Effector memory CD8-positive, alpha-beta T cell (primary cell): Measurements from ENCODE around the gene VWA3A.
"Not testable (repeated sequence)": the region's sequence is repeated elsewhere in the genome, so short reads cannot be mapped to it uniquely, and the experiment has no call there.

ENCODE experiments used
- ATAC-seq: fragments of 150-1000 bp; cut with Tn5 transposase; replicated peaks from 2 replicates; pipeline ENCODE4 v1.10.0; 2021; ENCODE audit warnings: mild to moderate bottlenecking, moderate library complexity
- DNase-seq, 3 experiments: peaks; one replicate each; pipeline ENCODE4 v3.0.0; 2021
- H3K27ac Mint-ChIP-seq, 2 donors: one replicate each; pipeline ENCODE4 v1.8.0; 2022; ENCODE audit warnings: mild to moderate bottlenecking in 2 of 2, mixed read lengths in 2 of 2, moderate library complexity in 2 of 2
- H3K27me3 Mint-ChIP-seq, 2 donors: one replicate each; pipeline ENCODE4 v1.8.0; 2022; ENCODE audit warnings: mixed read lengths in 2 of 2
- H3K36me3 Mint-ChIP-seq: one replicate; pipeline ENCODE4 v1.8.0; 2022; ENCODE audit warnings: mild to moderate bottlenecking, moderate library complexity, mixed read lengths; ENCODE audit not compliant: insufficient read depth
- H3K4me1 Mint-ChIP-seq, 2 donors: one replicate each; pipeline ENCODE4 v1.8.0; 2022; ENCODE audit warnings: low read depth in 2 of 2, mixed read lengths in 2 of 2
- H3K4me3 Mint-ChIP-seq, 2 donors: one replicate each; pipeline ENCODE4 v1.8.0; 2022; ENCODE audit warnings: mild to moderate bottlenecking in 2 of 2, mixed read lengths in 2 of 2, moderate library complexity in 2 of 2
- H3K9me3 Mint-ChIP-seq, 2 donors: one replicate each; pipeline ENCODE4 v1.8.0; 2022; ENCODE audit warnings: mixed read lengths in 2 of 2

The VWA3A gene

DNA sequence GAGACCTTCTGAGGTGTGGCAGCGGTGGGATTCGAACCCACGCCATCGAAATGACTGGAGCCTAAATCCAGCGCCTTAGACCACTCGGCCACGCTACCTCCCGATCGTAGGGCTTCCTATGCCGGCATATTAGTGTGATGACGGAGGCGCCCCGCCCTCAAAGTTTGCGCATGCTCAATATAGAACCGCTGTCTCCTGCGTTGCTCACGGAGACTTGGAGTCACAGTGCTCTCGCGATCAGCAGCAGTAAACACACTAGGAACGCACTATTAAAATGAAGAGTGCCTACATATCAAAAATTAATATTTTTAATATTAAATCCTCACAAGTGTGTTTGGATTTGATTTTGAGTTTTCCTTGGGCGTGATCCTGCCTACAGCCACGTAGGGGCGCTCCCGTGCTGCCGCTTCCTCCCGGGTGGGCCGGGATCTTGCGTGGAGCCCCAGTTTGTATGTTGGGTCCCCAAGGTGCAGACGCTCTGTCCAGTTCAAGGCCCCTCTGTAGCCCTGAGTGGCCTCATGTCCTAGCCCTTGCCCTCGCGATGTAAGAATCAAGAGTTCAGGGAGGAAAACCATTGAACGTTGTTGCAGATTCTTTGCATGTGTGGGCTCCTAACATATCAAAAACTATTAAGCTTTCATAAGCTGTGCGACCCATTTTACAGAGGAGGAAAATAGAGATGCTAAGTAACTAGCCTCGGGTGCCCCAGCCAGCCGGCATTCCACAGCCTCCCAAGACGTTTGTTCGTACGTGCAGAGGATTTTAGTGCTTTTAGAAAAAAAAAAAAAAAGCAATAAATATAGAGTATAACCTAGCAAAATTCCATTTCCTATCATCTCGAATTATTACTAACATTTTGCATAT lies 103.6 kb downstream of the VWA3A start:
- peaks cover 31 to 35% of the 10 kb centered on the region in 2 donors for H3K4me1 Mint-ChIP-seq
- H3K27ac Mint-ChIP-seq, result peak overlapping the region; percentile 100
- H3K9me3 Mint-ChIP-seq, result peaks cover 3 to 11% of the 10 kb centered on the region in 2 donors
- H3K36me3 Mint-ChIP-seq, result peaks cover 56% of the 10 kb centered on the region
- DNase-seq (peak; percentile 91 to 97 (median 93)), ATAC-seq (peak; percentile 9)
- no peaks in the 10 kb centered on the region for H3K27me3 Mint-ChIP-seq
- peak overlapping the region; percentile 87 for H3K4me3 Mint-ChIP-seq

DNA sequence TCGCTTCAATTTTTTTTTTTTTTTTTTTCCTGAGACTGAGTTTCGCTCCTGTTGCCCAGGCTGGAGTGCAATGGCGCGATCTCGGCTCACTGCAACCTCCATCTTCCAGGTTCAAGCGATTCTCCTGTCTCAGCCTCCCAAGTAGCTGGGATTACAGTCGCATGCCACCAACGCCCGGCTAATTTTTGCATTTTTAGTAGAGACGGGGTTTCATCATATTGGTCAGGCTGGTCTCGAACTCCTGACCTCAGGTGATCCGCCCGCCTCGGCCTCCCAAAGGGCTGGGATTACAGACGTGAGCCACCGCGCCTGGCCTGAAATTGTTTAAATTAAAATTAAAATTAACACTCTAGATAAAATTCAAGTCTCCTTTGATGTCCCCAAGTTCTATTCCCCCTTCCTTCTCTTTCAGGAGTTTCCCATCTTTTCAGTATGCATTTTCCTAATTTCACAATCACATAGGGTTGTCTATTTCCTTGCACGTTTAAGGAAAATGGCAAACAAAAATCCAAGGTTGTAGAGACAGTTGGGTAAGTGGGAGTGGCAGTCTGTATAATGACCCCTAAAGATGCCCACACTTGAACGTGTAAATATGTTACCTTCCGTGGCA lies 104.3 kb downstream of the VWA3A start:
- not testable (repeated sequence) for DNase-seq, H3K27me3 Mint-ChIP-seq, ATAC-seq
- Mint-ChIP-seq H3K36me3 (peaks cover 48% of the 10 kb centered on the region), H3K27ac (peak overlapping the region; percentile 100), H3K4me1 (peaks cover 31 to 35% of the 10 kb centered on the region in 2 donors), H3K9me3 (peaks cover 3 to 11% of the 10 kb centered on the region in 2 donors), H3K4me3 (peak overlapping the region; percentile 87)

DNA sequence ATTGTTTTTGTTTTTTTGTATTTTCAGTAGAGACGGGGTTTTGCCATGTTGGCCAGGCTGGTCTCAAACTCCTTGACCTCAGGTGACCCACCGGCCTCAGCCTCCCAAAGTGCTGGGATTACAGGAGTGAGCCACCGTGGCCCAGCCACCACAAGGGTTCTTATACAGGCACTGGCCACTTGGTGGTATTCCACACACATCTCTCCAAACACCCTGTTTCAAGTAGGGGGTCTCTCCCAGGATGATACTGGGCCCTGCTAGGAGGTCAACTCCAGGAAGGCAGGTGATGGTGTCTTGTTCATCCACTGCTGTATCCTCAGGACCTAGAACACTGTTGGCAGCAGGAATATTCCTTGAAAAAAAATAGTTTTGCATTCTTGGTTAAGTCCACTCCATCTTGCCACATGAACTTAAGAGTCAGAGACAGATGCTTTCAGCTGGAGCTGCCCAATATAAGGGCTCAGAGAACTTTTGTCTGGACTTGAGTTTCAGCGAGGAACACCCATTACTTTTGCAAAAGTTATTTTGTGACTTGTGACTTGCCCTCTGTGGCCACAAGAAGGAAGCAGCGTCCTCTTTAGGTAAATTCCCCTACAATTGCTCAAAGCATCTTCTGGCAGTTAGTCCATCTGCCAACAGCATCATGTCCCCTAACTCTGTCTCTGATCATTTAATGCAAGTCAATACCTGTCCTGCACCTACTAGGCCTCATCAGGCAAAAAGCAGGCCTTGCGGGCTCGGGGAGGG lies 106.4 kb downstream of the VWA3A start:
- DNase-seq (no peak), ATAC-seq (no peak)
- H3K4me3 Mint-ChIP-seq, result no peak overlapping the region
- H3K27me3 Mint-ChIP-seq, result no peaks in the 10 kb centered on the region
- peaks cover under 1 to 5% of the 10 kb centered on the region in 2 donors for H3K9me3 Mint-ChIP-seq
- no peak overlapping the region for H3K27ac Mint-ChIP-seq
- H3K36me3 Mint-ChIP-seq, result peaks cover 31% of the 10 kb centered on the region
- peaks cover 16 to 20% of the 10 kb centered on the region in 2 donors for H3K4me1 Mint-ChIP-seq

DNA sequence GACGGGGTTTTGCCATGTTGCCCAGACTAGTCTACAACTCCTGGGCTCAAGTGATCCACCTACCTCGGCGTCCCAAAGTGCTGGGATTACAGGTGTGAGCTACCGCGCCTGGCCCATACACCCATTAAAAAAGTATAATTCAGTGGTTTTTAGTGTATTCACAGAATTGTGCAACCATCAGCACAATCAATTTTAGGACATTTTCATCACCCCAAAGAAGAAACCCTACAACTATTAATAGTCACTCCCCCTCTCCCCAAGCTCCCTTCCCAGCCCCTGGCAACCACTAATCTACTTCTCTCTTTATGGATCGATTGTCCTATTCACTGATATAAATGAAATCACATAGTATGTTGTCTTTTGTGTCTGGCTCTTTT lies 109.9 kb downstream of the VWA3A start:
- Mint-ChIP-seq H3K4me3 (no peak overlapping the region), H3K27me3 (no peaks in the 10 kb centered on the region), H3K9me3 (no peaks in the 10 kb centered on the region), H3K27ac (no peak overlapping the region), H3K4me1 (peaks cover 4 to 7% of the 10 kb centered on the region in 2 donors), H3K36me3 (peaks cover 7% of the 10 kb centered on the region)
- ATAC-seq, result no peak
- DNase-seq, result no peak

DNA sequence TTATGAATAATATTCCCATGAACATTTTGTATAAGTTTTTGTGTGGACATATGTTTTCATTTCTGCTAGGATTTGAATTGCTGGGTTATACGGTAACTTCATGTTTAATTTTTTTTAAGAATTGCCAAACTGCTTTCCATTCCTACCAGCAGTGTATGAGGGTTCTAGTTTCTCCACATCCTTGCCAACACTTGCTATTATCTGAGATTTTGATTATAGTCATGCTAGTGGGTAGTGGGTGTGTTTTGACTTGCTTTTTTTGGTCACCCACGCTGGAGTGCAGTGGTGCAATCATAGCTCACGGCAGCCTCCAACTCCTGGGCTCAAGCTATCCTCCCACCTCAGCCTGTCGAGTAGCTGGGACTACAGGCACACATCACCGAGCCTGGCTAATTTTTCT lies 110.8 kb downstream of the VWA3A start:
- no peak for ATAC-seq
- Mint-ChIP-seq H3K4me3 (no peak overlapping the region), H3K27ac (no peak overlapping the region), H3K27me3 (no peaks in the 10 kb centered on the region), H3K9me3 (no peaks in the 10 kb centered on the region), H3K36me3 (peaks cover 7% of the 10 kb centered on the region), H3K4me1 (peaks cover 11 to 16% of the 10 kb centered on the region in 2 donors)
- no peak for DNase-seq

DNA sequence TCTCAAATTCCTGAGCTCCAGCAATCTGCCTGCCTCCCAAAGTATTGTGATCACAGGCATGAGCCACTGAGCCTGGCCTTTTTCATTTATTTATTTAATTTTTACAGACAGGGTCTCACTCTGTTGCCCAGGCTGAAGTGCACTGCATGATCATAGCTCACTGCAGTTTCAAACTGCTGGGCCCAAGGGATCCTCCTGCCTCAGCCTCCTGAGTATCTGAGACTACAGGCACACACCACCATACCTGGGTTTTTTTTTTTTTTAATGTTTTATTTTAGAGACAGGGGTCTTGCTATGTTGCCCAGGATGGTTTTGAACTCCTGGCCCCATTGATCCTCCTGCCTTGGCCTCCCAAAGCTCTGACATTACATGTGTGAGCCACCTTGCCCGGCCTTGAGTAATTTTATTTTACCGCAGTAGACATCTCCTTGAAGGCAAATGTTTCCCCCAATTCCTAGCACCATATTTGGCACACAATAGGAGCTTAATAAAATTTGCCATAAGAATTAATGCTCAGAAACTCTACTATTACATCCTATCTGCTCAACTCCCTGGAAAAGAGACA lies 111.8 kb downstream of the VWA3A start:
- Mint-ChIP-seq H3K9me3 (no peaks in the 10 kb centered on the region), H3K27me3 (no peaks in the 10 kb centered on the region), H3K4me3 (peak overlapping the region in 1 of 2 donors; percentile 14), H3K36me3 (peaks cover 7% of the 10 kb centered on the region), H3K27ac (no peak overlapping the region), H3K4me1 (peaks cover 16% of the 10 kb centered on the region in 2 donors)
- ATAC-seq (no peak), DNase-seq (no peak)

DNA sequence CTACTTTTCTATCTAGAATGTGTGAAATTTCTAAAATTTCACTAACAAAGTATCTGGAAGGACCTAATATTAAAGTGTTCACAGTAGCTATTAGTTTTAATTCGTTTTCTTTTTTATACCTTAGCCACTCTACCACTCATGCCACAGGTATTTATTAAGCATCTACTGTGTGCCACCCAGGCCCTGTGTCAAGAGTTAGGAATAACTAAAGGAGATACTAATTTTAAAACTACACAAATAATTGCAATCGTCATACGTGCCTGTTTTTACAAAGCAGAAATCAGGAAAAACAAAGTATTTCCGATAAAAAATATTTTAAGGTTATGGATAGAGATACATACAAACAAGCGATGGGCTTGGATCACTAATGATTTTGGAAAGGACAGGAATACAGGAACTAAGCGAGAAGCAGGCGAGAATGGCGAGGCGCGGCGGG lies 113.3 kb downstream of the VWA3A start:
- no peaks in the 10 kb centered on the region for H3K27me3 Mint-ChIP-seq
- no peaks in the 10 kb centered on the region for H3K9me3 Mint-ChIP-seq
- H3K4me1 Mint-ChIP-seq, result peaks cover 16 to 19% of the 10 kb centered on the region in 2 donors
- H3K36me3 Mint-ChIP-seq, result peaks cover 9% of the 10 kb centered on the region
- DNase-seq (no peak), ATAC-seq (no peak)
- peak overlapping the region; percentile 92 to 96 for H3K4me3 Mint-ChIP-seq
- peak overlapping the region; percentile 31 to 88 for H3K27ac Mint-ChIP-seq

DNA sequence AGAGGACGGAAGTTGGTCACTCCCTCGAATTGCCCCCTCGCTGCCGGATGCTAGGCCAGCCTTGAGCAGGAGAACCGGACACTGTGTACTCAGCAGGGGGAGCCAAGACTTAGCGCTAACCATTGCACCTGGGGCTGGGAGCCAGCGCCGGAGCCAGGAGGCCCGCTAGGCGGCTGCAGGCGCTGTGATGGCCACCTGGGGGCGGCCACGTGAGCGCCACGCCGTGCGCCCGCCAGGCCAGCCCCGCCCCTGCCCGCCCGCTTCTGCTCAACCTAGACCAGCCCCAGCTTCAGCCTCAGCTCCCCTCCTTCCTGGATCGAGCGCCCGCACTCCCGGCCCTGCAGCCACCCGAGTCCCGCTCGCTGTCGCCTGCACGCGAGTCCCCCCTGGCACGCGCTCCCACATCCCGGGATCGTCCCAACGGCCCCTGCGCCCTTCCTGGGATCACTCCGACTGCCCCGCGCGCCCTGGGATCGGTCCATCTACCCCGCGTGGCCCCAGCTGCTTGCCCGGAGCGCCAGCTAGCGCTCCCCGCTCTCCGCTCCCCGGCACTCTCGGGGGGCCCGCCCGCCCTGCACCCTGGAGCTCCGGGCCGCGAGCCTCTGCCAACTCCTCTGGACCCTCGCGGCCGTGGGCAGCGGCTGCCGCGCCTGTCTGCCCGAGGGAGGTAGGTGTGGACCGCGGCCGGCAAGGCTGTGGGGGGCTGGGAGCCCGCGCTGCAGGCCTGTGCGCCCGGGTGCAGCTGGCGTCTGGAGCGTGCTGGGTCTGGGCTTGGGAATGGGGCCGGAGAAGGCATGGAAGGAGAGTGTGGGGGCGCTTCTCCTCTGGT lies 113.9 kb downstream of the VWA3A start, which contains the start of gene EEF2K:
Gene EEF2K, plus strand, starts transcription at position 266 of the 829 bp plus-strand sequence. CDS start 19,452 bp downstream, outside the sequence.
- peaks cover 9% of the 10 kb centered on the region for H3K36me3 Mint-ChIP-seq
- ATAC-seq (peak; percentile 87), DNase-seq (peak; percentile 56 to 69 (median 59))
- H3K27me3 Mint-ChIP-seq, result no peaks in the 10 kb centered on the region
- peak within 1 kb of the TSS; percentile 77 to 88 for H3K27ac Mint-ChIP-seq
- peak within 1 kb of the TSS; percentile 92 to 96 for H3K4me3 Mint-ChIP-seq
- H3K4me1 Mint-ChIP-seq, result peaks cover 16 to 21% of the 10 kb centered on the region in 2 donors
- no peaks in the 10 kb centered on the region for H3K9me3 Mint-ChIP-seq
